K562 (cell line): ENCODE data around the gene SHISA5. TPM values are rescaled to one million over a fixed set of nuclear protein-coding genes. Genes with fewer than 3 reads are reported as not detected.

Experiments
- ATAC-seq: fragments of 200-7000 bp; cut with Tn5 transposase; 3 replicates; pipeline ENCODE4 v1.9.1; 2020; ENCODE audit warnings: moderate library complexity
- BruUV-seq: library from RNA; stranded (reverse); fragments of 400-500 nt; replicated peaks from 2 replicates; lab custom pipeline; 2021; lab: Mats Ljungman, UMichigan
- CTCF ChIA-PET: fragments of 300-600 bp; formaldehyde crosslinking; extraction: SDS; loops from one replicate; lab custom pipeline; 2021; ENCODE audit warnings: low intra/inter-chr PET ratio; lab: Yijun Ruan, JAX
- POLR2A ChIA-PET: fragments of 300-600, 350-650 bp; sonication (Branson Sonifier 250); formaldehyde crosslinking; extraction: SDS; loops from one replicate; lab custom pipeline; 2021; ENCODE audit warnings: antibody characterized with exemption, inconsistent platforms; lab: Yijun Ruan, JAX
- DNase-seq, 4 experiments: peaks; one replicate each; pipeline versions ENCODE4 v3.0.0 to v3.0.0-alpha.2; 2011 to 2018; ENCODE audit warnings: low spot score in 3 of 4, mixed read lengths in 3 of 4; ENCODE audit errors: extremely low read depth in 1 of 4
- FAIRE-seq: peaks from 2 replicates; lab custom pipeline; 2011; peaks lifted over from hg19 to GRCh38; lab: Jason Lieb, UNC
- H2AFZ ChIP-seq: 2 replicates; pipeline ENCODE4 v1.6.0; 2011; ENCODE audit warnings: low read depth, low read length, control low read depth, inconsistent platforms
- H3K27ac ChIP-seq: fragments of 200-600 bp; 3 replicates; pipeline ENCODE4 v1.8.0; 2011; ENCODE audit warnings: low read depth, mild to moderate bottlenecking, control low read depth, inconsistent platforms, low read length, moderate library complexity, mixed read lengths; ENCODE audit errors: extremely low read depth
- H3K27me3 ChIP-seq, 2 experiments: fragments of 300-600 bp in 1 of 2; 2 replicates in 1 of 2; 3 replicates in 1 of 2; pipeline versions ENCODE4 v1.6.0 to v1.8.0; 2011; ENCODE audit warnings: inconsistent platforms in 2 of 2, low read length in 2 of 2, mild to moderate bottlenecking in 1 of 2, mixed read lengths in 1 of 2, moderate library complexity in 1 of 2; ENCODE audit not compliant: control insufficient read depth in 2 of 2, insufficient read depth in 2 of 2
- H3K36me3 ChIP-seq: fragments of 300-600 bp; 3 replicates; pipeline ENCODE4 v1.8.0; 2011; ENCODE audit warnings: mild to moderate bottlenecking, low read length, inconsistent platforms; ENCODE audit not compliant: control insufficient read depth, insufficient read depth
- H3K4me1 ChIP-seq, 2 experiments: fragments of 200-600 bp in 1 of 2; replicated peaks in 1 of 2; 2 replicates in 1 of 2; 3 replicates in 1 of 2; pipeline versions ENCODE4 v1.5.1 to v1.8.0; 2011; ENCODE audit warnings: inconsistent platforms in 2 of 2, low read length in 2 of 2, mild to moderate bottlenecking in 1 of 2, mixed read lengths in 1 of 2, moderate library complexity in 1 of 2; ENCODE audit not compliant: control insufficient read depth in 2 of 2, insufficient read depth in 2 of 2
- H3K4me2 ChIP-seq: 2 replicates; pipeline ENCODE4 v1.6.1; 2011; ENCODE audit warnings: low read length, control low read depth, inconsistent platforms, mixed read lengths; ENCODE audit not compliant: insufficient read depth
- H3K4me3 ChIP-seq: fragments of 200-600 bp; sonication (generic), shearing (Covaris generic); 2 replicates; pipeline ENCODE4 v1.5.1; 2016; ENCODE audit warnings: control low read depth, inconsistent platforms
- H3K79me2 ChIP-seq: fragments of 200-600 bp; 3 replicates; pipeline ENCODE4 v1.8.0; 2011; ENCODE audit warnings: low read length, inconsistent platforms; ENCODE audit not compliant: control insufficient read depth, insufficient read depth
- H3K9ac ChIP-seq, 2 experiments: 2 replicates each; pipeline versions ENCODE4 v1.6.0 to v1.6.1; 2011; ENCODE audit warnings: low read depth in 2 of 2, low read length in 2 of 2, control low read depth in 1 of 2, inconsistent platforms in 1 of 2, mild to moderate bottlenecking in 1 of 2, mixed read lengths in 1 of 2; ENCODE audit not compliant: insufficient read depth in 1 of 2
- H3K9me1 ChIP-seq: one replicate; pipeline ENCODE4 v1.6.0; 2011; ENCODE audit warnings: inconsistent platforms, mild to moderate bottlenecking, low read length, moderate library complexity; ENCODE audit not compliant: control insufficient read depth, insufficient read depth
- H3K9me3 ChIP-seq: replicated peaks from 2 replicates; pipeline ENCODE4 v1.5.1; 2011; ENCODE audit warnings: low read depth, low read length, inconsistent platforms; ENCODE audit not compliant: control insufficient read depth, insufficient read depth
- H4K20me1 ChIP-seq: replicated peaks from 2 replicates; pipeline ENCODE4 v1.6.1; 2011; ENCODE audit warnings: low read length, inconsistent platforms, mixed read lengths; ENCODE audit not compliant: control insufficient read depth, insufficient read depth
- ADNP ChIP-seq: fragments of 200-800 bp; sonication (Bioruptor generic); IDR thresholded peaks from 2 replicates; pipeline ENCODE4 v1.6.1; 2016; ENCODE audit warnings: missing genetic modification characterization, missing compliant biosample characterization
- BCOR ChIP-seq: fragments of 450-650 bp; IDR thresholded peaks from 2 replicates; pipeline ENCODE4 v1.6.1; 2016
- CEBPG ChIP-seq, 3 experiments: fragments of 200-800 bp in 1 of 3; sonication (Bioruptor generic) in 1 of 3; sonication (generic) in 1 of 3; formaldehyde crosslinking in 1 of 3; IDR thresholded peaks in 2 of 3; conservative IDR thresholded peaks in 1 of 3; 2 replicates each; pipeline versions ENCODE4 v1.6.1 to v1.8.0; 2016 to 2022; ENCODE audit warnings: missing compliant biosample characterization in 2 of 3, missing genetic modification characterization in 2 of 3, mild to moderate bottlenecking in 1 of 3, missing genetic modification reagents in 1 of 3
- FOXO4 ChIP-seq: fragments of 450-650 bp; formaldehyde crosslinking; IDR thresholded peaks from 2 replicates; pipeline ENCODE4 v1.4.0; 2020; ENCODE audit warnings: mild to moderate bottlenecking, moderate library complexity
- NFRKB ChIP-seq: fragments of 450-650 bp; IDR thresholded peaks from 2 replicates; pipeline ENCODE4 v1.6.1; 2016; ENCODE audit warnings: low read depth
- POLR2AphosphoS2 ChIP-seq: IDR thresholded peaks from 2 replicates; pipeline ENCODE4 v1.6.1; 2012; ENCODE audit warnings: low read length, improper control_type of control experiment
- PTRF ChIP-seq: fragments of 450-650 bp; IDR thresholded peaks from 2 replicates; pipeline ENCODE4 v1.6.1; 2016; ENCODE audit warnings: mild to moderate bottlenecking, missing genetic modification characterization, missing compliant biosample characterization
- SOX6 ChIP-seq: fragments of 450-650 bp; IDR thresholded peaks from 2 replicates; pipeline ENCODE4 v1.6.1; 2014; ENCODE audit warnings: mild to moderate bottlenecking
- ZBTB1 ChIP-seq: sonication (generic); formaldehyde crosslinking; IDR thresholded peaks from 2 replicates; pipeline ENCODE4 v1.8.1; 2023; ENCODE audit warnings: missing genetic modification reagents, low read depth, mild to moderate bottlenecking, borderline replicate concordance
- ZKSCAN8 ChIP-seq: fragments of 200-800 bp; sonication (Bioruptor generic); IDR thresholded peaks from 2 replicates; pipeline ENCODE4 v1.6.1; 2016; ENCODE audit warnings: missing genetic modification characterization, missing compliant biosample characterization
- ZNF134 ChIP-seq: fragments of 250-450 bp; sonication (Bioruptor Pico); conservative IDR thresholded peaks from 2 replicates; pipeline ENCODE4 v1.4.0; 2020
- ZNF23 ChIP-seq: fragments of 250-450 bp; sonication (Bioruptor Pico); IDR thresholded peaks from 2 replicates; pipeline ENCODE4 v1.4.0; 2020; ENCODE audit warnings: mild to moderate bottlenecking
- ZNF280B ChIP-seq: fragments of 250-450 bp; sonication (Bioruptor Pico); IDR thresholded peaks from 2 replicates; pipeline ENCODE4 v1.5.1; 2021; ENCODE audit warnings: mild to moderate bottlenecking
- ZNF3 ChIP-seq: fragments of 250-450 bp; sonication (Bioruptor Pico); IDR thresholded peaks from 2 replicates; pipeline ENCODE4 v1.5.0; 2021; ENCODE audit warnings: mild to moderate bottlenecking, moderate library complexity
- ZNF707 ChIP-seq: fragments of 250-450 bp; sonication (Bioruptor Pico); conservative IDR thresholded peaks from 2 replicates; pipeline ENCODE4 v1.8.0; 2022; ENCODE audit warnings: inconsistent platforms, mild to moderate bottlenecking, moderate library complexity
- WGBS: fragments of 100-300 bp; shearing (Covaris generic); methylation state at CpG from one replicate; pipeline ENCODE4 v1.1.6; 2016; ENCODE audit warnings: low coverage, mixed read lengths; ENCODE audit not compliant: insufficient coverage; ENCODE audit errors: missing lambda C conversion rate; 5-methylcytosine and 5-hydroxymethylcytosine counted together
- in situ Hi-C: fragments of 300-500 bp; cut with MboI; formaldehyde crosslinking; loops from 4 replicates; pipeline ENCODE4 v1.15.0; 2018; ENCODE audit warnings: inconsistent platforms, mixed read lengths
- intact Hi-C: fragments of 100-400 bp; cut with micrococcal nuclease; formaldehyde crosslinking; loops from 2 replicates; pipeline ENCODE4 v1.14.2; 2022
- polyA plus RNA-seq, 8 experiments: library from polyadenylated mRNA; depleted of rRNA in 4 of 8; stranded (reverse) in 5 of 8; unstranded in 3 of 8; fragments of >200 nt; fragmentation: Nextera tagmentation in 2 of 8; fragmentation: Illumina TruSeq in 1 of 8; extraction: Ambion mirVana in 2 of 8; extraction: Trizol in 1 of 8; gene quantifications; 2 replicates each; pipeline versions ENCODE4 v1.2.1 to v1.2.3, GENCODE V29; 2011 to 2014; ENCODE audit warnings: inconsistent platforms in 1 of 8, missing spikeins in 1 of 8
- total RNA-seq, 7 experiments: library from RNA; depleted of rRNA in 6 of 7; stranded (reverse); fragments of >200 nt in 6 of 7; fragmentation: Illumina TruSeq in 2 of 7; extraction: Trizol in 2 of 7; gene quantifications; 2 replicates each; pipeline versions ENCODE4 v1.2.1 to v1.2.3, GENCODE V29; 2011 to 2021; ENCODE audit warnings: low replicate concordance in 1 of 7

SHISA5 gene
- total and polyA plus RNA-seq, 9 of the 15 experiments (the other 6 are each of a cell fraction or from before 2014, with no cell fraction given), result 8.4 to 85.8 (median 56.1) TPM

GRCh38 chr3:48528754-48529153 is 24.8 kb upstream of the SHISA5 start:
- Histone ChIP-seq H2AFZ (no peak overlapping the region), H3K9ac (no peak overlapping the region), H3K27ac (no peak overlapping the region), H3K4me2 (no peak overlapping the region), H4K20me1 (no peaks in the 10 kb centered on the region), H3K36me3 (peaks cover 45% of the 10 kb centered on the region), H3K79me2 (no peaks in the 10 kb centered on the region), H3K4me1 (no peaks in the 10 kb centered on the region), H3K27me3 (no peaks in the 10 kb centered on the region), H3K4me3 (no peak overlapping the region), H3K9me3 (no peaks in the 10 kb centered on the region), H3K9me1 (peaks cover 3% of the 10 kb centered on the region)
- intact Hi-C loops, result no loop called here
- POLR2A ChIA-PET, result no interaction called here
- ATAC-seq, result no peak
- BruUV-seq, result no TSS peak
- CTCF ChIA-PET, result no interaction called here
- 80% methylated on average over 3 of the region's 3 CpGs for WGBS
- FAIRE-seq, result no peak
- TF ChIP-seq ZBTB1 (CRISPR knock-in tag) (no peak), ZNF707 (CRISPR knock-in tag) (no peak), BCOR (no peak), ZNF280B (no peak), ZNF23 (CRISPR knock-in tag) (no peak), ZNF134 (CRISPR knock-in tag) (no peak), ZNF3 (CRISPR knock-in tag) (no peak), ZKSCAN8 (CRISPR knock-in tag) (no peak), CEBPG (CRISPR knock-in tag; IDR thresholded peaks at IDR 0.05) (no peak), CEBPG (tag; conservative IDR thresholded peaks at IDR 0.05 in 1 of 2, IDR thresholded peaks at IDR 0.05 in 1 of 2) (no peak), SOX6 (no peak), POLR2AphosphoS2 (no peak), NFRKB (no peak), PTRF (tag) (no peak), FOXO4 (no peak), ADNP (no peak)
- DNase-seq, result no peak
- in situ Hi-C loops, result no loop called here
